HG03135 (cell line): Measurements from ENCODE around the gene MPND.
"Not testable (repeated sequence)": the region's sequence is repeated elsewhere in the genome, so short reads cannot be mapped to it uniquely, and the experiment has no call there.

Experiments used
- ATAC-seq: cut with Tn5 transposase; IDR thresholded peaks from one replicate; pipeline ENCODE4 v1.9.1; 2021; ENCODE audit warnings: mild to moderate bottlenecking, moderate library complexity; ENCODE audit not compliant: unreplicated experiment

Gene MPND

DNA sequence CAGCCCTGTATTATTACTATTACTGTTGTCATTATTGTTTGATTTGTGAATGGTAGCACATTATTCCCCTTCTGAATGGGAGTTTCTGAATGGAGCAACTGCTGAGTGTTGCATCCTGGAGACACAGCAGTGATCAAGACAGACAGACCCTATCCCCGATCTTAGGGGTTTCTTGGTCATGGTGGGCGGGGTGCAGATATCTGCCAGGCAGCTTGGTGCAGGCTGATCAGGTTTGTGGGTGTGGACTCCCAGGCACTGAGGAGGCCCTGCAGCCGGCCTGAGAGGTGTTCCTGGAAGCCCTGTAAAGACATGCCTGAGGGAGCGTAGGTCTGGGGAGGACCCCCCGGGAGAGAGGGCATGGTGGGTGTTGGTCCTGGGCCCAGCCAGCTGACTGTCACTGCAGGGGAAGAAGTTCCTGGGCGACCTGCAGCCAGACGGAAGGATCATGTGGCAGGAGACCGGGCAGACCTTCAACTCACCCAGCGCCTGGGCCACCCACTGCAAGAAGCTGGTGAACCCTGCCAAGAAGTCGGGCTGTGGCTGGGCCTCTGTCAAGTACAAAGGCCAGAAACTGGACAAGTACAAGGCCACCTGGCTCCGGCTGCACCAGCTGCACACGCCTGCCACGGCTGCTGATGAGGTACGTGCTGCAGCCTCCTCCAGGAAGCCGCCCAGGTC is 2.1 kb downstream of the MPND start:
- no peak for ATAC-seq

DNA sequence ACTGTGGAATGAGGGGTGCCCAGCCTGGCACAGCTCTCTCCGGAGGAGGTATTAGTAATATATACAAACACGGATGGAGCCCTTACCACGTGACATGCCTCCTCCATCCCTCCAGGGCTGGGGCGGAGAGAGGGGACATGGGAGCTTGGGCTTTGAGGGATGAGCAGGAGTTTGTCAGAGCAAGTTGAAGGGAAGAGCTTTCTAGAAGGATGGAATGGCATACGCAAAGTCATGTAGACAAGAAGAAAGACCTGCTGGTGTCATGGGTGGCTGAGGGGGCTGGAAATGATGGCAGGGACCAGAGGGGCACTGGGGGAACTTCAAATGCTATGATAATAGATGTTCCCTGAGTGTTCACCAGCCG is 2.6 kb downstream of the MPND start:
- no peak for ATAC-seq

DNA sequence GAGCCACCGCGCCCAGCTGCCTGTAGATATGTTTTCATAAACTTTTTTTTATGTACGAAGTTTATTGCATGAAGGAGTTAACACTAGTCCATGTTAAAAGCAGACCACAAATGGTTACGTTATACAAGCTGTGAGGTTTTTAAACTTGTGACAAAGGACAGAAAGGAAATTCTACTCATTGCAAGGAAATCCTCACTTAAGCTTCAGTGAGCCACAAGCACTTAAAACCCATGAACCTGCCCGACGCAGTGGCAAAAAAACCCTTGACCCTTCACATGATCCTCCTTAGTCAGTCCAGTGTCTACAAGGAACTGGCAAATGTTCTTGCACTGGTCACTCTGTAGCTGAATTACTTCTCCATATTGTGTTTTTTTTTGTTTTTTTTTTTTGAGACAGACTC is 4.2 kb downstream of the MPND start:
- ATAC-seq, result no peak

DNA sequence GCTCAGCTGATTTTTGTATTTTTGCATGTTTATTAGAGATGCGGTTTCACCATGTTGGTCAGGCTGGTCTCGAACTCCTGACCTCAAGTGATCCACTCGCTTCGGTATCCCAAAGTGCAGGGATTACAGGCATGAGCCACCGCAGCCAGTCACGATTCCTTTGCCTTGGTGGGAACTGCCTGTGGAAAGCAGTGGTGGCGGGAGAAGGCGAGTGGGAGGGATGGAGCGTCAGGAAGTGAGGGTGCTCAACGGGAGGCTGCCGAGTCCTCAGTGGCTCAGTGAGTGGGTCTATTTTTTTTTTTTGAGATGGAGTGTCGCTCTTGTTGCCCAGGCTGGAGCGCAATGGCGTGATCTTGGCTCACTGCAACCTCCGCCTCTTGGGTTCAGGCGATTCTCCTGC is 5.9 kb downstream of the MPND start:
- ATAC-seq, result not testable (repeated sequence)

DNA sequence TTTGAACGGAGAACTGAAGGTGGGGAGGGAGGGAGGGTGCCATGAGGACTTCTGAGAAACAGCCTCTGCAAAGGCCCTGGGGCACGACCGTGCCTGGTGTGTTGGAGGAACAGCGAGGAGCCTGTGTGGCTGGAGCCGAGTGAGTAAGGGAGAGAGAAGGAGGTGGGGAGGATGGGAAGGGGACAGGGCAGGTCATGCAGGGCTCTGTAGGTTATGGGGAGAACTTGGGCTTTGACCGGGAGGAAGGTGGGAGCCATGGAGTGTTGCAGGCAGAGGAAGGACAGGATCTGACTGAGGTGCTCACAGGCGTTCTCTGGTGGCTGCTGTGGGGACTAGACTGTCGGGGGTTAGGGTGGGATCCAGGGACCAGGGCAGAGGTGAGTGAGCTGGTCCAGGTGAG is 6.7 kb downstream of the MPND start:
- no peak for ATAC-seq

DNA sequence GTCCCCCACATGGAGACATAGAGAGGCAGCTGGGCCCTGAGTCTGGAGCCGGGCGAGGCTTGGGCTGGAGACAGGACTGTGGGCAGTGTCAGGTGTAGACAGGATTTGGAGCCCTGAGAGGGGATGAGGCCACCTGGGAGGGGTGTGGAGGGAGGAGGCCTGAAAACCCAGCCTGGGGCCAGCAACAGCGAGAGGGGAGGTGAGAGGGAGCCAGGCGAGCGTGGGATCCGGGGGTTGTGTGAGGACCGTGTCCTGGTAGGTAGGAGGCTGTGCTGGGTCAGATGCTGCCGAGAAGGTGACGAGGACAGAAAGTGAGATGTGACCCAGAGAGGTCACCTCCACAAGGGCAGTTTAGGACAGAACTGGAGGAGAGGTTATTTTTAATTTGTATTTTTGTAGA is 7.4 kb downstream of the MPND start:
- ATAC-seq, result no peak

DNA sequence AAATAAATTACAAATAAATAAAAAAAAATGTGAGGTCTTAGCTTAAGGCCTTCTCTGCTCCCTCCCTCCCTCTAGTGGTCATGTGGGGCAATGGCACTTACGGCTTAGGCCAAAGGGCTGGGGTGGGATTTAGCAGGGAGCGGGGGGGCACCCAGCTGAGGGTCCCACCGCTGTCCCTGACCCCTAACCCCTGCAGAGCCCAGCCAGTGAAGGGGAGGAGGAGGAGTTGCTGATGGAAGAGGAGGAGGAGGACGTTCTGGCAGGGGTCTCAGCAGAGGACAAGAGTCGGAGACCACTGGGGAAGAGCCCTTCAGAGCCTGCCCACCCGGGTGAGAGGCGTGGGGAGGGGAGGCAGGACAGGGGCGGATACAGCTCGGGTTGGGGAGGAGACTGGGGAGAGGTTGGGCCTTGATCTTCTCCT is 9.3 kb downstream of the MPND start:
- ATAC-seq, result no peak

DNA sequence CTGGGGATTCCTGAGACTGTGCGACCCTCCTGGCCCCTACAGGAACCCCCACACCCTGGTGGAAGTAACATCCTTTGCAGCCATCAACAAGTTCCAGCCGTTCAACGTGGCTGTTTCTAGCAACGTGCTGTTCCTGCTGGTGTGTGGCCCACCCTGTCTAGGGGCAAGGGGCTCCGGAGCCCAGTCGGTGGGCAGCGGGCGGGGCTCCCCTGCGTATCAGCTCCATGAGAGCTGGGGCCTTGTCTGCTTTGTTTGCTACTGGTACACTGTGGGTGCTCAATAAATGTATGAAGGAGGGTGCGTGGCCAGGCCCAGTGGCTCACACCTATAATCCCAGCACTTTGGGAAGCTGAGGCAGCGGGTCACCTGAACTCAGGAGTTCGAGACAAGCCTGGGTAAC is 10.9 kb downstream of the MPND start:
- ATAC-seq, result no peak

DNA sequence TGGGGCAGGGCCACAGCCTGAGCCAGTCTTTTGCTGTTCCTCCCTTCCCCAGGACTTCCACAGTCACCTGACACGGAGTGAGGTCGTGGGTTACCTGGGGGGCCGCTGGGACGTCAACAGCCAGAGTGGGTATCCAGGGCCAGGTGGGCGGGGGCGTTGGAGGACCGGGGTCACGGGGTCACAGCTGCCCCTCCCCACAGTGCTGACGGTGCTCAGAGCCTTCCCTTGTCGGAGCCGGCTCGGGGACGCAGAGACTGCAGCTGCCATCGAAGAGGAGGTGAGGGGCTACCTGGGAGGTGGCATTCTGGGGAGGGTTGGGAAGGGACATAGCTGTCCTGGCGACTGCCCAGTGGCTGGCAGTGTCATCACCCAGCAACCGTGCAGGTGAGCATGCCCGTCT is 11.5 kb downstream of the MPND start:
- no peak for ATAC-seq

DNA sequence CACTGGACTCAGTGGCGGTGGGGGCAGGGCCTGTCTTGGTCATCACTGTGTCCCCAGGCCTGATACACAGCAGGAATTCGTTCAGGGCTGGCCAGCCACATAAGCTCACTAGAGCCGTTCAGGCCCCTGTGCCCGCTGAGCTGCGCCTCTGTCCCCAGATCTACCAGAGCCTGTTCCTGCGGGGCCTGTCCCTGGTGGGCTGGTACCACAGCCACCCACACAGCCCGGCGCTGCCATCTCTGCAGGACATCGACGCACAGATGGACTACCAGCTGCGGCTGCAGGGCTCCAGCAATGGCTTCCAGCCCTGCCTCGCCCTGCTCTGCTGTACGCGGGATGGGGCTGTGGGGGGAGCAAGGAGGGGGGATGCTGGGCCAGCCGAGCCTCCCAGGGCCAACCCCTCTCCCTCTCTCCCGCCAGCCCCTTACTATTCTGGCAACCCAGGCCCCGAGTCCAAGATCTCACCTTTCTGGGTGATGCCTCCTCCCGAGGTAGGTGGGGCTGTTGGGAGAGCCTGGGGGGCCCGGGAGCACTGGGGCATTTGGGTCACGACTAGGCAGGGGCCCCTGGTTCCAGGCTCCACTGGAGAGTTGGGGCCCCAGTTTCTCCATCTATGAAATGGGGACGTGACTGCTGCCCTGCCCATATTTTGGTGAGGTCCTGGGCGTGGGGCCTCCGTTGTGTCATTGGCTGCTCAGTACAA is 13.9 kb downstream of the MPND start:
- ATAC-seq, result no peak

DNA sequence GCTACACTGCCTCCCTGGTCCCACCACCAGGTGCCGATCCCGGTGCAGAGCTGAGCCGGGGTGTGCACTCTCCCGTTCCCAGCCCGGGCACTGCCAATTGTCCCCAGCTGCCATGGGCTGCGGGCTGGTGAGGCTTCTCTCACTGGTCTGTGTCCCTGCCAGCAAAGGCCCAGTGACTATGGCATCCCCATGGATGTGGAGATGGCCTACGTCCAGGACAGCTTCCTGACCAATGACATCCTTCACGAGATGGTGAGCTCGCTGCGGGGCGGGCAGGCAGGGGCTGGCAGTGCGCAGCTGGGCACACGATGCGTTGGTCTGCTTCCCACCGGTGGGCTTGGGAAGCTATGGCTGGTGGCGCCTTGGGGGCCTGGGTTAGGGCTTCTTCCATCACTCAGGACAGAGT is 14.6 kb downstream of the MPND start:
- ATAC-seq, result no peak

DNA sequence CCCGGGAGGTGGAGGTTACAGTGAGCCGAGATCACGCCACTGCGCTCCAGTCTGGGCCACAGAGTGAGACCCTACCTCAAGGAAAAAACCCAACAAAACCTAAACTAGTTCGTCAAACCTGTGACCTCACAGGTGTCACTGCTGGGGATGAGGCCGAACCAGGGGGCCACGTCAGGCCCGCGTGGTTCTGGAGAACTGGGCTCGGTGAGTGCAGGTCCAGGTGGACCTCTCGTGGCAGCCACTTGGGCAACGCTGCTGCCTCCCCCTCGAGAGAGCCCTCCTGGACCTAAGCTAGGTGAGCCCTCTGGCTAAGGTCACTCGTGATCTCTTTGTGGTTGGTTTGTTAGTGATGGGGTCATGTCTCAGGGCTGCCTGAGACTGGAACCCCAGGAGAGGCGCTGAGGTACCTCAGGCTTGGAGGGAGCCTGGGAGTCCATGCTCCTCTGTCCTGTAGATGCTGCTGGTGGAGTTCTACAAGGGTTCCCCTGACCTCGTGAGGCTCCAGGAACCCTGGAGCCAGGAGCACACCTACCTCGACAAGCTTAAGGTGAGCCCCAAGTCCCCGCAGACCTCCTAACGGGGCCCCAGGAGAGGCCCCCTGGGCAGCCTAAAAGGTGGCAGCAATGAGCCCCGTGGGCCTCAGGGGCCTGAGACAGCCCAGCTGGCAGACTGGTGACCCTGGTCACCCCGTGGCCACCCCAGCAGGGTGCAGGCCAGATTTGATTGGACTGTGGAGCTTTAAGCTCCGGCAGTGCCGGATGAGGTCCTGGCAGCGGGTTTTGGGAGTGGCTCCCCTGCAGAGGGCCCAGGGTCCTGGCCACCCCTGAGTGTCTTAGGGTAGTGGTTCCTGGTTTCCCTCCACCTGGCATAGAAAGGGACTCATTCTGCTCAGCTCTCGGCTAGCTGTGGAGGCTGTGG is 15.6 kb downstream of the MPND start:
- ATAC-seq, result no peak

DNA sequence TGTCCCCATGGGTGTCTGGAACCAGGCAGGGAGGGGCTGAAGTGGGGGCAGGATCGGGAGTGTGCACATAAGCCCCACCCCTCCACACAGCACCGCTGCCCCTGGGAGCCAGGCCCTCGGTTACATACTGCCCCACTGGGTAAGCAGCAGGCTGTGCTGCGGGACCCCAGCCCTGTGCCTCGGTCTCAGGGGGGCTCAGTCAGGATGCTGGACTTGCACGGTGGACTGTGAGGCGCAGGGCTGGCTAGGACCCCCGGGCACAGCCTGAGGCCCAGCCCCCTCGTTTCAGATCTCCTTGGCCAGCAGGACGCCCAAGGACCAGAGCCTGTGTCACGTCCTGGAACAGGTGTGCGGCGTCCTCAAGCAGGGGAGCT is 16.3 kb downstream of the MPND start:
- no peak for ATAC-seq

DNA sequence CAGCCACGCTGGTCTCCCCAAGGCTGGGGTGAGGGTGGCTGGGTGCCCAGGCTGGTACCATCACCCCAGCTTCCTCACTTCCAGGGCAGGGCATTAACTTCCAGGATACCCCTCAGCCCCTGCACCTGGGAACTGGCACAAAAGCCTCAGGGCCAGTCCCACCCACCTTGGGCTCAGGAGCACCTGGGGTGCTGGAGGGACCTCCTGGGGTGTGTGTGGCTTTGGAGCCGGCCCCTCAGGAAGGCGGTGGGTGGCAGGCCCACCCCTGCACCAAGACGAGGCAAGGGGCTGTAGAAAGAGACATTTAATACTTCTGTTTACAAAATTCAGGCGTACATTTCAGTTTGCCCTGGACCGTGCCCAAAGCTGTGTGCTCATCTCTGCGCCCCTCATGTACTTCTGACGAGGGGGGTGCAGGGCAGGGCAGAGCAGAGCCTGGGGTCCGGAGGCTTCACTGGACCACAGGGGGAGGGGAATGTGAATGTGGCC is 16.8 kb downstream of the MPND start:
- no peak for ATAC-seq

DNA sequence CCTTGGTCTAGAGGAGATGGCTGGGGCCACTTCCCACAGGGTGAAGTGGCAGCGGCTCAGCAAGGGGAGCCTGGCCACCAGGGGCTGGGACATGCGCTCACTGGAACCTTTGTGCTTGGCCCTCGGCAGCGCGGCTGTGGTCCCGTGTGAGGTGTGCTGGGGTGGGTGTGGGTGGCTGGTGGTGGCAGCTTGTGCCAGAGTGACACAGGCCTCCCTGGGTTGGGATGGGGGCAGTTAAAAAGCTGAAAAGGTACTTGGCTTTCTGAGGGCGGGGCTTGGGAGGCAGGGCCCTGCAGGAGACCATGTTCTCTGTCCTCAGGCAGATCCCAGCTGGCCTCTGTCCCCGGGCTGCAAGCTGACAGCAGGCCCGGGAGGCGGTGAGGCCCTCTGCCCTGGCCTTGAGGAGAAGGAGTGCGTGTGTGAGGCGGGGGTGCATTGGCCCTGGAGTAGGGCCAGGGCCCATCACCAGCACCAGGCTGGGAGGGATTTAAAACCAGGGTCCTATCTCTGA is 17.3 kb downstream of the MPND start:
- ATAC-seq, result no peak

DNA sequence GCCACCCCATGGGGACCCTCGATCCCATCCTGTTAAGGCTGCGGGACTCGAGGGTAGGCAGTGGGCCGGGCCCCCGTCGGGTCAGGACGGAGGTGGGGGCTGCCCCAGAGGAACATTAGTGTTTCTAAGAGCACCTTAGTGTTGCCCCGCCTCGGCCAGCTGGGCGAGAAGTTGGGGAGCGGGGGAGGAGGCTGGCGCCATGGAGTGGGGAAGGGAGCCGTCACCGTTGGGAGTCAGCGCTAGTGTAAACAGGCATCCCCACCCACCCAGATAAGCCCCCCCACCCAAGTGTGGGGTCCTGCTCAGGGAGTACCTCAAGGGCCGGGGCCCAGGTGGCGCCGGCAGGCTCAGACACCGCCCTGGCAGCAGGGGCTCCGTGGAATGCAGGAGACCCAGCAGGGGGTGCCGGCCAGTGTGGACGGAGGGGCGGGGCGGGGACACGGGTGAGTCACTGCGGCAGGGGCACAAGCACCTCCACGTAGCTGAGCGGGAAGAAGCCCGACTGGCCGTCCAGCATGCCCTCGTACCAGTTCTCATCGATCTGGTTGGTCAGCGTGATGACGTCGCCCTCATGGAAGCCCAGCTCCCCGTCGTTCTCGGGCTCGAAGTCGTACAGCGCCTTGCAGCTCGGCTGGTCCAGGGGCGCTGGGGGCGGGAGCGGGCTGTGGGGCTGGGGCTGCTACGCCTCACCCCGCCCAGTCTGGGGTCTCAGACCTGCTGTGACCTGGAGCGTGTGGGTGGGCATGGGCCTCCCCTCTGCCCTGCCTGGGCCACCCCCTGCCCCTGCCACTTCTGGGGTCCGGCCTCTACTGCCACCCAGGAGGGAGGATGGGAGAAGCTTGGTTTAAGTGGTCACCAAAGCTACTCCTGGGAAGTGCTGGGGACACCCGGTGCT is 18.0 kb downstream of the MPND start:
- ATAC-seq, result no peak

DNA sequence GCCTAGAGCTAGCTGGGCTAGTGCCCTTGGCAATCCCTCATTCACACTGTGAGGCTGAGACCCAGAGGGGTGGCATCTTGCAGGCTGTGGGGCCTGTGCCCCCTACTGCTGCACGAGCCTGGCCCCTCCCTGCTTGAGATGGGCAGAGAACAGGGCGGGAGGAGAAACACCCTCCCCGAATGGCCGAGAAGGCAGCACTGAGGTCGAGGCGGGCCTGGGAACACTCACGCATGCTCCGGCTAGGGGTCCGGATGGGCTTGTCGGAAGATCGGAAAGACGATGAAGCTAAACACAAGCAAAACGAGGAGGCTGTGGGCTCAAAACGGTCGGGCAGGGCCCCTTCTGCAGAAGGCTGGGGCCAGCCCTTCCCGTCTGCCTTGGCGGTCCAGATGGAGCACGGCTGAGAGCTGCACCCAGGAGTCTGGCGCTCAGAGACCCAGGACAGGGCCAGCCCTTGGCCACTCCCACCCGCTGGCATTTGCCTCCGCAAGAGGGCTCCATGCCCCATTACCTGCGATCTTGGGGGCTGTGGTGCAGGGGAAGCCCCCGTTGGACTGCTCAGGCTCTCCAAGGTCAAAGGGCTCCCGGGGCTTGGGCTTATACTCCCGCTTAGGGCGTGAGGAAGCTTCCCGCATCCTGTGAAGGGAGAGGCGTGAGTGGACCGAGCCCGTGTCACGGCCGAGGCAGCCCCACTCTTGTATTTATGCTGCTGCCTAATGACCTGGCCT is 18.9 kb downstream of the MPND start:
- no peak for ATAC-seq

DNA sequence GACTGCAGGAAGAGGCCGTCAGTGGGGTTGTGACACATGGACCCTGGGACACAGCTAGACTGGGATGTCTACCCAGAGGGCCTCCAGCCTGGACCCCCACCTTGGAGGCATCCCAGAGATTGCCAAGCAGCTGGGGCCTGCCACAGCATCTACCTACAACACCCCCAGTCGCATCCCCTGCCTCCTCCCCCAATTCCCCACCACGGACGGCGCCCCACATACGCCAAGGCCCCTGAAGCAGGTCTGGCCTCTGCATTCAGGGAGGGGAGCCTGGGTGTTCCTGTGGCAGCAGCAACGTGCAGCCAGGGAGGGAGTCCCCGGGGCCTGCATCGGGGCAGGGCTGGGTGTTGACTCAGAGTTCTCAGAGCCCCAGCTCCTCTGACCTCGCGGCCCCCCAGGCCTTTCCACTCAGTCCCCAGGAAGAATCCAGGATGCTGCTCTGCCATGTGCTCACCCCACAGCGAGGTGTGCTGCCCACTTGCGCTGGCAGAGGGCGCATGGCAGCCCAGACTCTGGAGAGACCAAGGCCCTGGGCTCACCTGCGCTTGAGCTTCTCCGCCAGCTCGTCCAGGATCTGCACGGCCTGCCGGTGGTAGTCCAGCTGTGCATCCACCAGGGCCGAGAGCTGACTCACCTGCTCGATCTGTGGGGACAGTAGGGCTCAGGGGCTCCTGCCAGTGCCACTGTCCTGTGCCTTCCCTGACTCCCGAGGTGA is 19.6 kb downstream of the MPND start:
- ATAC-seq, result no peak
